Omental fat pad (tissue), 4 donors: ENCODE results near the gene TGFB3. TPM values are rescaled to one million over a fixed set of nuclear protein-coding genes. Genes with fewer than 3 reads are reported as not detected.

ENCODE experiments used
- ATAC-seq: fragments of 150-250 bp; one replicate; pipeline ENCODE4 v1.9.1; 2016; ENCODE audit warnings: mild to moderate bottlenecking, moderate library complexity; ENCODE audit not compliant: low FRiP score
- DNase-seq: peaks from one replicate; pipeline ENCODE4 v3.0.0-alpha.2; 2019; ENCODE audit warnings: low spot score
- total RNA-seq, 4 donors: library from RNA; depleted of rRNA; stranded (reverse); fragments of >200 nt; gene quantifications; one replicate each; pipeline ENCODE4 v1.1.0, GENCODE V29; 2016
- TF ChIP-seq, protein P1 (sequence below), 3 donors: fragments of 450-650 bp; IDR thresholded peaks; one replicate each; pipeline ENCODE4 v1.5.1; 2016 to 2017; ENCODE audit warnings: antibody characterized with exemption in 3 of 3, mild to moderate bottlenecking in 3 of 3, moderate library complexity in 2 of 3

Gene TGFB3
- total RNA-seq, 4 donors from 2014 or later: 9.2 to 54.4 (median 29.6) TPM

DNA sequence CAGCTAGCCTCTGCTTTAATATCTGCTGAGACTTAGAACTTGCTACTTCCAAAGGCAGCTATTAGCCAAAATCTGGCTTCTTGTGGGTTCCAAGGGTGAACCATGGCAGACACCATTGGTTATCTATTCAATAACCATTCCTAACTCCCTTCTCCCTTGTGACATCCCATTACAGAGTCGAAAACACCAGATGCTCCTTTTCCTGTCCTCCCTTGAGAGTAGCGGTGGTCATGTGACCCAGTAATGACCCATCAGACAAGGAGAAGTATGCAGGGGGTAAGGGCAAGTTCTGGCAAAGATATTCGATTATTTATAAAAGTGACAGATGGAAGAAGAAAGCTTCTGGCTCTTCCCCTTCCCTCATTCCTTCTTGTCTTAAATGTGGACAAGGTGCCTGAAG, 20.1 kb downstream of the TGFB3 start:
- TF ChIP-seq, protein P1, sequence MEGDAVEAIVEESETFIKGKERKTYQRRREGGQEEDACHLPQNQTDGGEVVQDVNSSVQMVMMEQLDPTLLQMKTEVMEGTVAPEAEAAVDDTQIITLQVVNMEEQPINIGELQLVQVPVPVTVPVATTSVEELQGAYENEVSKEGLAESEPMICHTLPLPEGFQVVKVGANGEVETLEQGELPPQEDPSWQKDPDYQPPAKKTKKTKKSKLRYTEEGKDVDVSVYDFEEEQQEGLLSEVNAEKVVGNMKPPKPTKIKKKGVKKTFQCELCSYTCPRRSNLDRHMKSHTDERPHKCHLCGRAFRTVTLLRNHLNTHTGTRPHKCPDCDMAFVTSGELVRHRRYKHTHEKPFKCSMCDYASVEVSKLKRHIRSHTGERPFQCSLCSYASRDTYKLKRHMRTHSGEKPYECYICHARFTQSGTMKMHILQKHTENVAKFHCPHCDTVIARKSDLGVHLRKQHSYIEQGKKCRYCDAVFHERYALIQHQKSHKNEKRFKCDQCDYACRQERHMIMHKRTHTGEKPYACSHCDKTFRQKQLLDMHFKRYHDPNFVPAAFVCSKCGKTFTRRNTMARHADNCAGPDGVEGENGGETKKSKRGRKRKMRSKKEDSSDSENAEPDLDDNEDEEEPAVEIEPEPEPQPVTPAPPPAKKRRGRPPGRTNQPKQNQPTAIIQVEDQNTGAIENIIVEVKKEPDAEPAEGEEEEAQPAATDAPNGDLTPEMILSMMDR (IDR thresholded peaks at IDR 0.05): no peak
- ATAC-seq (no peak), DNase-seq (no peak)

GRCh38 chr14:75960231-75960630, 21.6 kb downstream of the TGFB3 start:
- no peak for ATAC-seq
- TF ChIP-seq, protein P1 (IDR thresholded peaks at IDR 0.05): no peak
- DNase-seq: no peak

DNA sequence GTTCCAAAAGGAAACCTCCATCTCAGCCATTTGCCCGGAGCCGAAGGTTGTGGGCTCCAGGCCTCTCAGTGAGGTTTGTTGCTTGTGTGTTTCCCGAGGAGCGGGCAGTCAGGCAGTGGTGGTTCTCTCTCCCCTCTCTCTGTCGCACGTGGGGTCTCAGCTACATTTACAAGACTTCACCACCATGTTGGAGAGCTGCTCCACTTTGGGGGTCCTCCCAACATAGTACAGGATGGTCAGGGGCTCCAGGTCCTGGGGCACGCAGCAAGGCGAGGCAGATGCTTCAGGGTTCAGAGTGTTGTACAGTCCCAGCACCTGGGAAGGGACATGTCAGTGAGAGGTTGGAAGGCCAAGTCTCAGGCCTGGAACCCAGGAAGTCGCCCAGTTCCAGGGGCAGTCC, 22.8 kb downstream of the TGFB3 start:
- no peak for DNase-seq
- no peak for ATAC-seq
- TF ChIP-seq, protein P1 (IDR thresholded peaks at IDR 0.05): no peak

- DNase-seq: no peak
- ATAC-seq: no peak
- TF ChIP-seq, protein P1 (IDR thresholded peaks at IDR 0.05): no peak
Measured at GRCh38 chr14:75952489-75952888, 29.3 kb downstream of the TGFB3 start.

DNA sequence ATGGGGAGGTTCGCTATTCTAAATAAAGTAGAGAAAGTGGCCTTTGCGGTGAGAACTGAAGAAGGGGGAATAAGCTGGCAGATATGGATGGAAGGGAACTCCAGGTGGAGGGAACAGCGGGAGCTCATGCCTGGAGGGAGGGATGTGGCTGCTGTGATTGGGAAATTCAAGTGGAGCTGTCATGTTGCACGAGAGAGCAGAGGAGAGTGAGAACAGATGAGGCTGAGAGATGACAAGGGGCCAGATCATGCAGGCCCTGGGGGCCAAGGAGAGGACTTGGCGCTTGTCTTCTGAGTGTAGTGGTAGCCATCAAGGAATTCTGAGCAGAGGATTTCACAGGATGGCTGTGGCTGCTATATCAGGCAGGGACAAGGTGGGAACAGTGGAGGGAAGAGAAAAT, 35.0 kb downstream of the TGFB3 start:
- TF ChIP-seq, protein P1 (IDR thresholded peaks at IDR 0.05): no peak
- no peak for DNase-seq
- no peak for ATAC-seq

- DNase-seq (no peak), ATAC-seq (no peak)
- TF ChIP-seq, protein P1 (IDR thresholded peaks at IDR 0.05): no peak
Measured at GRCh38 chr14:75944607-75945241, 37.1 kb downstream of the TGFB3 start.

DNA sequence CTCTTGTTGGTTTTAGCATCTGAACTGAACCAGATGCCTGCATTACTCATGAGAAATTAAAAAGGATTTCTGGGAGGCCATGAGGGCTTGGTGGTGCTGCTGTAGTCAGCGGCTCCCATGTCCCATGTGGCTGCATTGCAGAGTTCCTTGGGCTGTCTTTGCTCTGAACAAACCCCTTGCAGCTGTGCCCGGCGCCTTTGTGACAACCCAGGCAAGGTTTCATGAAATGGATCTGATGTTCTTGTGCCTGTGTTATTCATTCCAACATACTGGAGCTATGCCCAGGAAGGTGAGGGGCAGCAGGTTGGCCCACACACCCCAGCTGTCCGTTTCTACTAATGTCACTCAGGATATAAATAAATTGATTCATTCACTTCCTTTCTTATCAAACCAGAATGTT, 40.8 kb downstream of the TGFB3 start:
- TF ChIP-seq, protein P1 (IDR thresholded peaks at IDR 0.05): no peak
- ATAC-seq: no peak
- no peak for DNase-seq
